HG03060 (cell line): ENCODE data around the gene EPHA1.

Source experiments
- ATAC-seq: cut with Tn5 transposase; IDR thresholded peaks from one replicate; pipeline ENCODE4 v1.9.1; 2021; ENCODE audit warnings: low read depth, moderate number of reproducible peaks; ENCODE audit not compliant: unreplicated experiment

The EPHA1 gene

DNA sequence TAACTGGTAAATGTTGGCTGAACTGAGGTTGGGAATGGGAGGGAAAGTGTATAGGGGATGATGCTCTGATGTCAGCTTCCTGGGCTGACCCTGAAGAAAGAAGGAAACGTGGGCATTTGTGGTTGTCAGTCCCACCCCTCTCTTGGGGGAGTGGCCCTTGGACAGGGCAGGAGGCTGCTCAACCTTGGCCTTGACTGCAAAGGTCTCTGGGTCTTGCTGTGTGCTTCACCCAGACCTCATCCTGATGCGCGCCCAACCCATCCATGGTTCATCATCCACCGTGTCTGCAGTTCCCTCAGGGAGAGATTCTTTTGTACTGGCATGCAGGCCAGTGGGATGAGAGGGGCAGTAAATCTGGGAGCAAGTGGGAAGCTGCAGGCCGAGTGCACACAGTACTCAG lies 32.3 kb downstream of the EPHA1 start:
- no peak for ATAC-seq

DNA sequence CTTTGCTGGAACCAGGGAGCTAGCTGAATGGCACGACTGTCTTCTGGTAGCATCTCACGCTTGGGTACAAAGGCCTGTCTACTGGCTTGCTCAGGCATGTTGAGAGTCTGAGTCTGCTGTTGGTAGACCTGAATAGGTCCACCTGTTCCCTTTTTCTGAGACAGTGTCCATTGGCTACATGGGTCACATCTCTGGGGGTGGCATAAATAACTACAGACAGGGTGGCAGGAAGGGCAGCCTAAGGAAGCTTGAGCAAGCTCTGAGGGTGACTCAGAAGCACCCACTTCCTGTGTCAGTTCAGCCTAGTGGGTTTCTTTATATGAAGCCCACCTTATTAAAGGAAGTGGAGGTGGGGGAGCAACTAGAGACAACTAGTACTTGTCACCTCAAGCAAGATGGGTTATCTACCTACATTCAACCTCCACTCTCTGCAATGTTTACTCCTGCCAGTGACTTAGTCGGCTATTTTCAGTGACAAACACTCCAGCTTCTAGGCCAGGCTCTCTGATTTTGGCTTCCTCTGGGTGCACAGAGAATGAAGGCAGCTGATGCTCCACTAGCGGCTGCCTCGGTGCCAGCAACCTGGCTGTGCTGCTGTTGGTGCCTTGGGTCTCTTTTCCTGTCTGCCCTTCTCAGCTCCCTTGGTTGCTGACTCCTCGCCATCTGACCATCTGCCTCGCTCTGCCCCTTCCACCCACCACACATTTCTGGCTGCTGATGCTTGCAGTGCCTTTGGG lies 33.2 kb downstream of the EPHA1 start:
- no peak for ATAC-seq

DNA sequence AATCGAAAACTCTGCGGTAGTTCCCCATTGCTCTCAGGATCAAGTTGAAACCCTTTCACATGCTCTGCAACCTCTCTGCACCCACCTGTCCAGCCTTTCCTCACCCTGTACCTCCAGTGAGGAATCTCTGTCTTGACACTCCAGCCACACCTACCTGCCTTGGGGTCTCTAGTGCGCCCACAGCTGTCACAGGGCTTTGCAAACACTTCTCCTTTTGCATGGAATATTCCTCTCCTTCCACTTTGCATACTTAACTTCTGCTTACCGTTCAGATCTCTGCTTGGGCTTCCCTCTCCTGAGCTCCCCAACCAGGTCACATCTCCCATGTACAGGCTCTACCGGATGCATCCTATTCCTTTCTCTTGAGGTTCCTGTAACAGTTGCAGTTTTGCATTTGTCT lies 34.1 kb downstream of the EPHA1 start:
- no peak for ATAC-seq

DNA sequence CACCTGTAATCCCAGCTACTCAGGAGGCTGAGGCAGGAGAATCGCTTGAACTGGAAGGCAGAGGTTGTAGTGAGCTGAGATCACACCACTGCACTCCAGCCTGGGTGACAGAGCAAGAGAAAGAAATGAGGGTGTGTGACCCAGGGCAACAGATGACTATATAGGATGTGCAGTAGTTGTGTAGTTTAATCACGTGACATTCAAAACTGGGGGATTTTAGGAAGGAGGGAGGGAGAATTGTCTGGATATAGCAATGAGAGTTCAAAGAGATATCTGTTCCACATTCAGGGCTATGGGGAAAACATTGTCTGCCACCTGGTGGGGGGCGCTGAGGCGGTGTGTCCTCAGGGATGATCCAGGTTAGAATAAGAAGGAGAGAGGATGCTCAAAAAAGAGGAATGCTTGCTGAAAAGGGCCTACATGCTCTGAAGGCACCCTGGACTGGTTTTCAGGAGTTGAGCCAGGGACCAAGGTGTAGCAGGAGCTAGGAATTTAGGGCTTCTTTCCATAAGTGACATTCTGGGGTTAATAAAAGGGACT lies 35.3 kb downstream of the EPHA1 start:
- no peak for ATAC-seq

DNA sequence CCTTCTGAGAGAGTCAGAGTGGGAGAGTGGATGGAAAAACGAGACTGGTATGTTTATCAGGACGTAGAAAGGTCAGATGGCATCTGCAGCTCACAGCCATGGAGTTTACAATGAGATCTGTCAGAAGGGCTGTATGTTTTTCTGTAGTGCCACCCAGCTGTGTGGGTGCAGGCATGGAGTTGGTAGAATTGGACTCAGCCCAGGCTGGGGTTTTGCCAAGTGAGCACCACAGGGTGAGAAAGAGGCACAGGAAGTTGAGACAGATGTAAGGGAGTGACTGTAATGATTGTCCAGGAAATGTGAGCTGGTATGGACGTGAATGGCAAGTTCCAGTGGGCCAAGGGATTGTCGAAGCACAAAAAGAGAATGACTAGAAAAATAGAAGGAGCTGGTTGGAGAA lies 36.6 kb downstream of the EPHA1 start:
- no peak for ATAC-seq

DNA sequence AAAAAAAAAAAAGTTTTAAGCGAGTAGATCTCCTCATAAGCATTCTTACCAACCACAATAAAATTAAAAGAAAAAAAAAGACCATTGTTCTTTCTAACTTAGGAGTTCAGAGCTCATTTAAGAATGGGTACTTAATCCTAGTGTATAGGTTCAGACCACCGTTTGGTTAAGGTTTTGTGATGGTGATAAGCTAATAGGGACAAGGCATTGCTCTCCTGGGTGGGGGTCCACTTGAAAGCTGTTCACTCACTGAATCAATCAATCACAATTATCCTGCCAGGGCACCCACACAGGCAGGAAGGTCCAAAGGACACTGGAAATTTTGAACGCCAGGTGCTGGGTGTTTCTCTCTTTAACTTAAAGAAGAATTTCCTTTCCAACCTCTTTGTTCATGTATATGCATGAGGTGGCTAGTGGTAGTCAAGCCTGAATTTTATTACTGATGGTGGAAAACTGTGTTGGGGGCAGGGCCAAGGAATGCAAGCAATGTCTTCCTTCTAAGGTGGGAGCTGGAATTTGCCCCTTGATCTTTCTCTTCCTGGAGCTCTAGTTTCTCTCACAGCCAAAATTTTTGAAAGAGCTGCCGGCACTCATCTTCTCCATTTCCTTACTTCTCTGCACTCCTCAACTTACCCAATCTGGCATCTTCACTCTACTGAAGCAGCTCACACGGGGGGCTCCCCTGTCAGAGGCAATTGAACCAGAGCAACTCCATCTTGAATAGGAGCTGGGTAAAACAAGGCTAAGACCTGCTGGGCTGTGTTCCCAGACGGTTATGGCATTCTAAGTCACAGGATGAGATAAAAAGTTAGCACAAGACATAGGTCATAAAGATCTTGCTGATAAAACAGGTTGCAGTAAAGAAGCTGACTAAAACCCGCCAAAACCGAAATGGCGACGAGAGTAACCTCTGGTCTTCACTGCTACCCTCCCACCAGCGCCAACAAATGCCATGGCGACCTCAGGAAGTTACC lies 38.7 kb downstream of the EPHA1 start:
- ATAC-seq: no peak

DNA sequence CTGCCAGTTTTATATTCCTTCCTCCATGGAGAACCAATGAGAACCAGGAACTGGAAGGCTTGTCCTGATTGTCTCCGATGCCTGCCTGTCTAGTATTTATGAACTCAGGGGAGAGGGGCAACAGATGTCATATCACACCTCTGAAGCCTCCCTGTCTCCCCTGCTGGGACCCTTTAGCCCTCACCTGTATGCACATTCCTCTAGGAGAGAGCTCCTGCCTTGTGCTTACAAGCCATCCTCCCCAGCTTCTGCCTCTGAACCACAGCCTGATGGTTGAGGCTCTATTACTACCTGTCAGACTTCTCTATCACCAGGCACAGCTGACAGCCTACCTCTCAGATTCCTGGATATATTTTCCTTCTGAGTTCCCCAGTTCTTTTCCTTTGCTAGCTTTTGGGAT lies 40.3 kb downstream of the EPHA1 start:
- ATAC-seq: no peak

DNA sequence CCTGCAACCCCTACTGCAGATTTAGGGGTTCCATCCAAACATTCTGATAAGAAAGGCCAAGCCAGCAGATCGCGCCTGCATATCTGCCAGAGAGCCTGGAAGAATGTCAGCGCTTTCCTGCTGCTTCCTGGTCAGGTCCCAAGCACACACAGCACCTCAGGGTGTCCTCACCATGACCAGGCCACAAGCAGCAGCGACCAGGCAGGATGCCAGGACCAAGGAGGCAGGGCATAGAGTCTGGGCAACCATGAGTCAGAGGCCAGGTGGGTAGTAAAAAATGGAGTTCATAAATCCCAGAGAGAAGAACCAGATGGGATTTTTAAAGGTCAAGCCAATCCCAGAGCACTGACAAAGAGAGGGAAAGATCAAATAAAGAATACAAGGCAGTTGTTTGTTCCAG lies 40.7 kb downstream of the EPHA1 start:
- no peak for ATAC-seq

DNA sequence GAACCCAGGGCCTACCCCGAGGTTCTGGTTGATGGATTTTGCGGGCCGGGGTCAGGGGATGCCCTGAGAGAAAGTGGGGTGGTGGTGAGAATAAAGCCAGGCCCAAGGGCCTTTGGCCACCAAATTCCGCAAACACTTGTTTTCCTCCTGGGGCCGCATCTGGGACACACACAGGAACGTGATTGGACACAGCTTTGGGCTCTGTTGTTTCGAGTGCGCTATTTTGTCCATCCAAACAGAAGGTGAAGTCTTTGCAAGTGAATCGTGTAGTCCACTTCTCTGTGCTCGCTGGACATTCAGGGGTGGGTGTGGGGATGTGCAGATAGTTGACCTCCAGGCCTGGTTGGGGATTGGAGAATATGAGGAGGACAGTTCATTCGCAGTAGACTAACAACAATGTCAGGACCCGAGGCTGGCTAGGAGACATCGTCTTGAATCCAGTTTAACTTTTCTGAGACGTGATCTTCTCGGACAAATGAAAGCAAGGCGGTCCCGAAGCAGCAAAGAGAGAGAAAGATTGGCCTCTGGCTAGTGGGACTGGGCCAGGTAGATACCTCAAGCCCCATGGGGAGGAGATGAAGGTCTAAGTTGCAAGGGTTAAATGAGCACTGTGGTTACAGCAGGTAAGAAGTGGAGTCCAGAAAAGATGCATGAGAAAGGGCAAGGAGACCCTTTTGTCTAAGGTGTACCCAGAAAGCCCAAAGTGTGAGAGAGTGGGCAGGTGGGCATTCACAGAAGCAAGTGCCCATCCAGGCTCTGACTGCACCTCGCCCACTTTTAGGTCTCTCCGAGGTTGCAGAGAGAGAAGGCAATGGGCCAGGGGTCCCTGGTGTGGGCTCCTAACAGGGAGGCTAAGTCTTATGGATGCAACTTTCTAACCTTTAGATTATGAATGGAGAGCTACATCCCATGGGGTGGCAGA lies 45.4 kb downstream of the EPHA1 start:
- no peak for ATAC-seq

DNA sequence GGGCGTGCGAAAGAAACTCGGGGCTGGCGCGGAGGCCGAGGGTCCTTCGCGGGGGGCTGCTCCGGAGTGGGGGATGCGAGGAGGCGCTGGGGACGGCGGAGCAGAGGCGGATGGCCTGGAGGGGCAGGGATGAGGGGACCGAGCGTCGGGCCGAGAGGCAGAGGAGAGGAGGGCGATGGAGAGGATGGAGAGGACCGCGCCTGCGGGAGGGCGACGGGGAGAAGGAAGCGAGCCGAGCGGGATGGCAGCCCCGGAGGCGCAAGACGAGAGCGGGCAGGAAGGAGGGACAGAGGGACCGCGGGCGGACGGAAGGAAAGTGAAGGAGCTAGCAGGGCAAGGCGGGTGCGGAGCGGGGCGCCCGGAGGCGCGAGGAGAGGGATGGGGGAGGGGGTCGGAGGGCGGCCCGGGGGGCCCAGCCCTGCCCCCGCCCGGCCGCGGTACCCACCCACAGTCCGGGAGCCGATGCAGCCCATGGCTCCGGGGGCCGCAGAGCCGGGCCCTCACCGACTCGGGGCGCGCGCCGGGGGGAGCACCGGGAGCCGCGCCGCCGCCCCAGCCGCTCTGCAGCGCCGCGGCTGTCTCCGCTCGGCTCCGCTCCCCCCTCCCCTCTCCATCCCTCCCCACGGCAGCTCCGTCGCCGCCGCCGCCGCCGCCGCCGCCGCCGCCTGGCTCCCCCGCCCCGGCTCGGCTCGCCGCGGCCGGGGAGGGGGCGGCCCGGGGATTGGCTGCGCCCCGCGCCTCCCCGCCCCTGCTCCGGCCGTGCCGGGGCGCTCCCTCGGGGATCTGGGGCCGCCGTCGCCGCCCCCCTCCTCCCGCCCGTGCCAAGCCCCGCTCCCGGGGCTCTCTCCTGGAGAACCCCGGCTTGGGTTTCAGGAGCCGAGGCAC lies 46.3 kb downstream of the EPHA1 start, which contains the start of gene FAM131B:
Gene FAM131B, minus strand, starts transcription at position 583 of the 885 bp plus-strand sequence. Its CDS starts 110 bp downstream, at position 473.
- ATAC-seq: no peak

DNA sequence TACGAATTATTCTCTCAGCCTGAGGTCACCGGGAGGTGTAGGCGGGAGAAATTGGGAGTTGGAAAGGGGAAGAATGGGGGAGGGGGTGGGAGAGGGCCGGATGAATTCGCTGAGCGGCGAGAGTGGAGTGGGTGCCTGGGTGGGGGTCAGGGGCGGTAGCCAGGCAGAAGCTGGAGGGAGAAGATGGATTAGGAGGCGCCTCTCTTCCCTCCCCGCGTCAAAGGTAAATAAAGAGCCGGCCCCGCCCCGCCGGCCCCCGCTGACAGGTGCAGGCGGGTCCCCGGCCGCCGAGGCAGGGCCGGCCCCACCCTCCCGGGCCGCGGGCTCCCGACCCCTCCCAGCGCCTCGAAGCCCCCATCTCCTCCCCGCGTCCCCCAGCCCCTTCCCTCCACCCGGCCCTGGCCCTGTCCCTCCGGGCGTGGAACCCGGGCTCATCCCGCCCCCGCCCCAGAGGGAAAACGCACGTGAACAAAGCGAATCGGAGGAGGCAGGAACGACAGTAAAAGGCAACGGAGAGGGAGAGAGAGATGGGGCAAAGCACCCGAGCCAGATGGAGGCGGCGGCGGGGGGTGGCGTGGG lies 47.0 kb downstream of the EPHA1 start:
- no peak for ATAC-seq

DNA sequence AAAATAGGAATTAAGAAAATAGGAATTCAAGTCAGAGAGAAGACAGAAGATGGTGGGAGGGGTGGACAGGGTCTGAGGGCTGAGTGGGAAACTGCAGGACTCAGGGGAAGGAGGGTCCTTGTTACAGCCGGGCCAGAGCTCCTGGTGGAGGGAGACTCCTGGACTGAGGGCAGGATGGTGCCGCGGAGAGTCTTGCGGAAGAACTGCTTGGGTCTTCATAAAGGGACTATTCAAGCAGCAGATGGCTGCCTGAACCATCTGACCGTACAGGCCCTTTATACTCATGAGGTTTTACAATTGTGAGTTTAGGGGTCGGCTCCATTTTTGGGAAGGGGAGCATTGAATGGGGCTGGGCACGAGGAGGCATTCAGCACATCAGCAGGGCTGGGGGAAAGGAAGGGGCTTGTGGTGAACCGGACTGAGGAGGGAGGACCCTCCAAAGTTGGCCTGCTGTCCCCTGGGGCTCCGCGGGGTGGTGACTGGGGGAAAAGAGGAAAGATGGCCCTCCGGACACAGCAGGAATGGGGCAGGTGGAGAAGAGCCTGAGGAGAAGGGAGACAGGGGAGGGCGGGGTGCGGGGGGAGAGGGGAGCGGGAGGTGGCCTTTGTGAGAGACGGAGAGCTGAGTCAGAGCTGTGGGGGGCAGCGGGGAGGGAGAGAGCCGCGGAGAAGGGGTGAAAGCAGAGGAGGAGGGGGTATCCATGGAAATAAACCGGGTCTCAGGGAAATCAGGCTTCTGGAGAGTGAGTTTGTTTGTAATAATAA lies 47.7 kb downstream of the EPHA1 start:
- no peak for ATAC-seq

DNA sequence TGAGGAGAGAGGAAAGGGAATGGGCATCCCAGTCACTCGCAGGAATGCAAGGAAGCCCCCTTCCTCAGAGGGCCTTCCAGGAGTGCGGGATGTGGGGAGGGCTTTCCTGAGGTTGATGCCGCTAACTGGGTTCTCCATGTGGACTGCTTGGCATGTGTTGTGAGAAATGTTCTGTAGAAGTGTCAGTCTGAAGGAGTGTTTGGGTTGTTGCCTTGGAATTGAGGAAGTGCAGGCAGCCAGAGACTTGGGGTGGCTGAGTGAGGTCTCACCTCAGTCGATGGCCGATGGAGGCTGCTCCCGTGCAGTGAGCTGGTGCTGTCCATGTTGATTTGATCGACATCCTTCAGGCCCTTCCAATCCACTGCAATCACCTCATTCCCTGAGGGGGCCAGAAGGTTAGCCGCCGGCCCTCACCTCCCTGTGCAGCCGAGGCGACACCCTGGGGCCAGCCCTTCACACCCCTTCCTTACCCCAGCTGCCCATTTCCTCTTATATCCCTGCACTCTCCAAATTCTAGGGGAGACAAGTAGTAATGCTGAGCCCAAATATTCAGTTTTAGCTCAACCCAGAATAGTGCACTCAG lies 48.8 kb downstream of the EPHA1 start:
- ATAC-seq: no peak

DNA sequence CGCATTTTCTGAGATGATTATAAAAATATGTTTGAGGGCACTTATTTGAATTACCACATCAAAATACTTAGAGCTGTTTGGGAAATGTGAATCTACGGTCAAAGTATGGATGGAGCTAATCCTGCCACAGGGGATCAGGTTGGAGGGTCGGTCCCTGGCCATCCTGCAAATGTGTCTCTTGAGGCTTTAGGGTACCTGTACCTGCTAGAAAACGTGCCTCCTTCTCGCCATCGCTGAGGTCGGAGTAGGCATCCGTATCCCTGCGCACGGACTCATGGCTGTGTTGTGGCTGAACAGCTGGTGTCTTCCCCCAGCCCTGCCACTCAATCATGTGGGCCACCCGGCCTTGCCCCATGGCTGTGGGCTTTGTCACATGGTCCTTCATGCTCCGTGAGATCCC lies 50.0 kb downstream of the EPHA1 start:
- ATAC-seq: no peak

DNA sequence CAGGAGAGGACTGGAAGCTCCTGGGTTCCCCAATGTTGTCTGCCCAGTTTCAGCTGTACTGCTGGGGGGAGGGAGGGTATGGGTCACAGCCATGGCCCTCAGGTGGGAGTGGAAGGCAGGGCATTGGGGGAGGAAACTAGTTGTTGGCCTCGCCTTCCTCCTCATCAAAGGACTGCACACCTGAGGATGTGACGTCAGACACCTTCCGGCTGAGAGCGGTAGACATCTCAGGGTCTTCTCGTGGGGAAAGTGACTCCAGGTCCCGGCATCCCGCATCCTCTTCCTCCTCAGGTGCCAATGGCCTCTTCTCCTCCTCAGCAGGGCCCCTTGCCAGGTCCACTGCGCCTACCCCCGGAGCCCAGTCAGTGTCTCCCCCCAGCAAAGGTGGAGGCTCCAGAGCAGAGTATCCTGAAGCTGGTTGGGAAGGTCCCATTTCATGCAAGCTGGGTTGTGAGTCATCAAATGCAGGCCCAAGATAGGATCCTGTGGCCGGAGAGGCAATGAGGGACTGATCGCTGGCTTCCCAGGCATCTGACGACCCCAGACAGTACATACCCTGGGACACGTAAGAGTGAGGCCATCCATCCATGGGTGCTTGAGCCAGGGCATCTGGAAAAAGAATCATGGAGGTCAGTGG lies 52.1 kb downstream of the EPHA1 start:
- no peak for ATAC-seq

DNA sequence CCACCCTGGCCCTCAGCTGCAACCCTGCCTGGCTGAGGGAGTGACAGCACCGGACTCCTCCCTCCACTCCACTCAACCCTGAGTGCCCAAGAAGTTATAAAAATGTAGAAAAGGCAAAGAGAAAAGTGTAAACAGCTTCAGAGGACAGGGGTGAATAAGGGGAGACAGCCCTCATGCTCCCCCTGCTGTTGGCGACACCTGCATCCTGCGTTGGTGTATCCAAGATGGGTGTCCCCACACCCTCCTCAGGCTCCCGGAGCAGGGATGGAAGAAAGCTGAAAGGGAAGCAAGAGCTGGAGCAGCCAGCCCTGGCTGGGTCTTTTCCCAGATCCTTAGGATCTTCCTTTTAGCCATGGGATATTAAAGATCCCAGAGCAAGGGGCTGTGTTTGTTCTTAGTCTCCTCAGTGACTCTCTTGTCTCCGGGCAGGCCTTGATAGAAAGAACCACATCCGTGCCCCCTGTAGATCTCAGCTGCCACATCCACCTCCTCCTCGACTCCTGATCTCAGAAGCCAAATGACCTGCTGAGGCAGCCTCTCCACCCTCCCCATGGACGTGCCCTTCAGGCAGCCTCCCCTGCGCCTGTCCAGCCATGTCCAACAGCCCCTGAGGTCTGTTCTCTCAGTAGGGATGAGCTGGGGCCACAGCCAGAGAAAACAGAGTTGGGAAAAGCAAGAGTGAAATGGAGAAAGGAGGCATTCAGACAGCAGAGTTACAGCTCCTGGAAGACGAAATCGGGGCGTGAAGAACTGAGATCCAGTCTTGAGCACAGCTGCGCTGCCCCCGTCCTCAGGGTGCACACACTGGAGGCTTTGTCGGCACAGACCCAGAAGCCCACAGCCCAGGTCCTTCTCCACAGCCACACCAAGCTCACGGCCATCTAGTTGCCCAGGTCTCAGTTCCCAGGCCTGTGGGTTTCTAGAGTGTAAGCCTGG lies 52.9 kb downstream of the EPHA1 start:
- no peak for ATAC-seq
